Islet precursor cell (in vitro differentiated cells): ENCODE results near the gene CHST11.
"Not testable (repeated sequence)": the region's sequence is repeated elsewhere in the genome, so short reads cannot be mapped to it uniquely, and the experiment has no call there.

Experiments
- DNase-seq: peaks from one replicate; pipeline ENCODE4 v3.0.0-alpha.2; 2018

The CHST11 gene

GRCh38 chr12:104567832-104568486, 111.2 kb downstream of the CHST11 start:
- no peak for DNase-seq

GRCh38 chr12:104568487-104568868, 111.7 kb downstream of the CHST11 start:
- DNase-seq = no peak

DNA sequence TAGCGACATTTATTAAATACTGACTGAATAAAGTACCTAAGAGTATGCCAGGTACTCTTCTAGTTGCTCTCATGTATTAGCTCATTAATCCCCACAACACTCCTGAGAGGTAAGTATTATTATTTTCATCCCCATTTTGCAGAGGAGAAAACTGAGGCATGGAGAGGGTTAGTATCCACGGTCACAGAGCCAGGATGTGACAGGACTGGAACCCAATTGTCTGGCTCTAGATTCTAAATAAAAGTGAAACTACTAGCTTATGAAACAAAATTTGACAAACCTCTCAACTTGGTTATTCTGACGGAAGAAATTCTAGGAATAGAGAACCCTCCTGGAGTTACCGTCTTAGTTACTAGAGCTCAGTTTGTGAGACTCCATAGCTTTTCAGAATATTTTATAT, 112.2 kb downstream of the CHST11 start:
- DNase-seq = no peak

DNA sequence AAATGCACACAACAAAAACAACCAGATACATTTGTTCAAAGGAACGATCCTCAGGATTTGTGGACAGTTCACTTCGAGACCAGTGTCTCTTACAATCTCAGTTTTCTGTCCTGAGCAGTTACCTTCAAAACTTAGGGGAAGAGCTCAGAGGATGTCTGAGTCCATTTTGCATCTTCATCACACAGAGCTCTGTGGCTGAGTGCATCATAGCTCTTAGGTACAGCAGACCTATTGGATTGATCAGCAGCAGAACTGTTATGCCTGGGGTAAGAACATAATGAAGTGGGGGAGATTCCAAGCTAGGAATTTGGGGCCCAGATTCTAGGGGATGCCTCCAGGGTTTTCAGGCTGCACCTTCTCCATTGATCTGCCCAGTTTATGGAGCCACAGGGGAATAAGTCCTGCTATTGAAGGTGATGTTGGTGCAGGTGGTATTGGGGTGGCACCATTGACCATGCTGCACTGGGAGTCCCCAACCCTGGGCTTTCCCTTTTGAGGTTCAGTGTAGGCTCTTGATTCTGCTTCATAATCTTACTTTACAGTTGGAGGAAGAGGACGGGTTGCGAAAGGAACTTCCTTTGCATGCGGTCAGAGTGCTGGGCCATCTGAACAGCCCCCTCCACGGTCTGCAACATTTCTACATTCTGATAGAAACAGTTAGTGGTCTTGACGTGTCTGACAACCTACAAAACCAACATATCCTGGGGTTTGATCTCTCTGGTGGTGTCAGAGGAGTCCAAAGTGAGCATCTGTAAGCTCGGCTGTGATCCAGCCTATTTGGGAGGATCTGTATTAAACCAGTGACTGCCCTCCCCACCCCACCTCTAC, 112.8 kb downstream of the CHST11 start:
- no peak for DNase-seq

GRCh38 chr12:104570174-104570907, 113.6 kb downstream of the CHST11 start:
- DNase-seq = no peak

GRCh38 chr12:104571328-104571727, 114.6 kb downstream of the CHST11 start:
- no peak for DNase-seq

- not testable (repeated sequence) for DNase-seq
Measured at GRCh38 chr12:104574353-104574752, 117.6 kb downstream of the CHST11 start.

GRCh38 chr12:104574758-104575157, 118.0 kb downstream of the CHST11 start:
- not testable (repeated sequence) for DNase-seq

- no peak for DNase-seq
Measured at GRCh38 chr12:104575442-104576186, 118.9 kb downstream of the CHST11 start.

- no peak for DNase-seq
Measured at GRCh38 chr12:104576187-104576778, 119.5 kb downstream of the CHST11 start.

- DNase-seq = no peak
Measured at GRCh38 chr12:104576980-104577580, 120.3 kb downstream of the CHST11 start.

DNA sequence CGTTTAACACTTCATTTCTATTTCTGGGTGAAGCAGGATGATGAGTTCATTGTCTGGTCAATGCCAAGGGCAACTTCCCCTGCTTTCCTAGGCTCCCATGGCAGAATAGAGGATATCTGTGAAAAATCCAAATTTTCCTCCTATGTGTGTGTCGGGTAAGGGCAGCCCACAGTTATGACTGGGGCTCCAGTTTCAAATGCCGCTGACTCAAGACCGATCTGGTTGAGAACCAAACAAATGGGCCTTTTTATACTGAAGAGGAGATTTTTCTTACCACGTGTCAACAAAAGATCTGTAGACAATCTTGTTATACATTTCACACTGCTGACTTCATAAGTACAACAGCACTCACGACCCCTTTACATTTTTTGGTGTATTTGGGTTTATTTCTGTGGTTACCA, 120.8 kb downstream of the CHST11 start:
- no peak for DNase-seq

DNA sequence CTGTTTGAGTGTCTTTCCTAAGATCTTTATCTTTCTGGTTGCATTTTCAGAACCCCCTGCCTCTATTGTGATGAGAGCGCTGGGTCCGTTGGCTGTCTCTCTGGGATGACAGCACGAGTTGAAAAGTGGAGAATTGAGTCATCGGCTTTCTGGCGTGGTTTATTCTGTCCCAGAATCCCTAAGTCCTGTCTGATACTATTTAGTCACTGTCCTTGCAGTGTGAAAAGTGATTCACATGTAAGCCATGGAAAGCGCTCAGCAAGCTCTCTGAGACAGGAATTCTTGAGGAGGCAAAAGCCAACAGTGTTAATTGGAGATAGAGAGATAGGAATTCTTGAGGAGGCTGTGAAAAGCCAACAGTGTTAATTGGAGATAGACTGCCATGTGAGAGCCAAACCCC, 121.7 kb downstream of the CHST11 start:
- DNase-seq = peak; percentile 81

- no peak for DNase-seq
Measured at GRCh38 chr12:104579718-104580495, 123.2 kb downstream of the CHST11 start.

- DNase-seq = no peak
Measured at GRCh38 chr12:104581005-104581570, 124.3 kb downstream of the CHST11 start.

- DNase-seq = no peak
Measured at GRCh38 chr12:104582739-104583138, 126.0 kb downstream of the CHST11 start.

GRCh38 chr12:104583301-104583700, 126.6 kb downstream of the CHST11 start:
- no peak for DNase-seq

DNA sequence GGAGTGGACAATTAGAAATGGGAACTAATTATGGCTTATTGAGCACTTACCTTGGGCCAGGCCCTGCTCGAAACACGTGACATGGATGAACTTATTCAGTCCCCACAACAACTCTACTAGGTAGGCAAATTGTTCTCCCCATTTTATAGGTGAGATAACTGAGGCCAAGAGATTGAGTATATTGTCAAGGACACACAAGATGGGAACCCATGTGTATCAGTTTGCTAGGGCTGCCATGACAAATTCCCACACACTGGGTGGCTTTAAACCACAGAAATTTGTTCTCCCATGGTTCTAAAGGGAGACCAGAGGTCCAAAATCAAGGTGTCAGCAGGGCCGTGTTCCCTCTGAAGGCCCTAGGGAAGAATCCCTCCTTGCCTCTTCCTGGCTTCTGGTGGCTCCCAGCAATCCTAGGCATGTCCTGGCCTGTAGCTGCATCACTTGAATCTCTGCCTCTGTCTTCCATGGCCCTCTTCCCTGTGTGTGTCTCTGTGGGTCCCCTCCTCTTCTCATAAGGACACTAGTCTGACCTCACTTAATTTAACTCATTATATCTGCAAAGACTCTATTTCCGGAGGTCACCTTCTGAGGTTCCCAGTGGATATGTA, 128.8 kb downstream of the CHST11 start:
- no peak for DNase-seq

- no peak for DNase-seq
Measured at GRCh38 chr12:104586351-104586919, 129.7 kb downstream of the CHST11 start.
